Smooth muscle cell (in vitro differentiated cells): ENCODE measurements around the gene TM9SF3. TPM values are rescaled to one million over a fixed set of nuclear protein-coding genes. Genes with fewer than 3 reads are reported as not detected.

Experiments
- DNase-seq: peaks from one replicate; lab custom pipeline; 2025; ENCODE audit not compliant: unreplicated experiment; lab: John Stamatoyannopoulos, UW
- H2AFZ ChIP-seq: fragments of 200-600 bp; sonication (generic); 2 replicates; pipeline ENCODE4 v1.6.0; 2016; ENCODE audit warnings: antibody characterized with exemption, low read depth, mild to moderate bottlenecking
- H3F3A ChIP-seq: fragments of 200-600 bp; sonication (generic); 2 replicates; pipeline ENCODE4 v1.6.0; 2017; ENCODE audit warnings: antibody characterized with exemption, low read depth
- H3K27ac ChIP-seq: fragments of 200-600 bp; sonication (generic); 2 replicates; pipeline ENCODE4 v1.5.1; 2016; ENCODE audit warnings: low read depth, mild to moderate bottlenecking
- H3K27me3 ChIP-seq: fragments of 200-600 bp; sonication (generic); 2 replicates; pipeline ENCODE4 v1.6.1; 2016; ENCODE audit warnings: low read depth, mild to moderate bottlenecking
- H3K36me3 ChIP-seq: fragments of 200-600 bp; sonication (generic); 2 replicates; pipeline ENCODE4 v1.5.1; 2016; ENCODE audit warnings: low read depth
- H3K4me1 ChIP-seq: fragments of 200-600 bp; sonication (generic); 2 replicates; pipeline ENCODE4 v1.5.1; 2016; ENCODE audit warnings: low read depth
- H3K4me2 ChIP-seq: fragments of 200-600 bp; sonication (generic); 2 replicates; pipeline ENCODE4 v1.6.0; 2016; ENCODE audit warnings: mild to moderate bottlenecking
- H3K4me3 ChIP-seq: fragments of 200-600 bp; sonication (generic); 2 replicates; pipeline ENCODE4 v1.5.1; 2016; ENCODE audit warnings: mild to moderate bottlenecking
- H3K79me2 ChIP-seq: fragments of 200-600 bp; sonication (generic); 2 replicates; pipeline ENCODE4 v1.6.0; 2016; ENCODE audit warnings: low read depth, mild to moderate bottlenecking
- H3K9ac ChIP-seq: fragments of 200-600 bp; sonication (generic); 2 replicates; pipeline ENCODE4 v1.6.0; 2016; ENCODE audit warnings: low read depth
- H3K9me3 ChIP-seq: fragments of 200-600 bp; sonication (generic); replicated peaks from 2 replicates; pipeline ENCODE4 v1.5.1; 2016; ENCODE audit warnings: low read depth
- H4K20me1 ChIP-seq: fragments of 200-600 bp; sonication (generic); 2 replicates; pipeline ENCODE4 v1.6.0; 2016; ENCODE audit warnings: low read depth
- WGBS: methylation state at CpG from one replicate; pipeline ENCODE4 v1.1.7; 2016; ENCODE audit warnings: low lambda C conversion rate; 5-methylcytosine and 5-hydroxymethylcytosine counted together
- polyA plus RNA-seq: library from polyadenylated mRNA; unstranded; fragments of >200 nt; fragmentation: Nextera tagmentation; extraction: Ambion mirVana; gene quantifications from 2 replicates; pipeline ENCODE4 v1.2.1, GENCODE V29; 2016
- total RNA-seq: library from RNA; depleted of rRNA; stranded (reverse); fragments of >200 nt; gene quantifications from 2 replicates; pipeline ENCODE4 v1.2.3, GENCODE V29; 2014
- TF ChIP-seq, protein P1 (sequence below): fragments of 200-600 bp; sonication (generic); IDR thresholded peaks from 2 replicates; pipeline ENCODE4 v1.5.1; 2017; ENCODE audit warnings: borderline replicate concordance, mild to moderate bottlenecking, antibody characterized with exemption; ENCODE audit not compliant: insufficient read depth, poor library complexity, severe bottlenecking

Gene TM9SF3
- total and polyA plus RNA-seq, 2 experiments from 2014 or later, result 126 to 138 TPM

GRCh38 chr10:96584035-96584434 lies 2.8 kb downstream of the TM9SF3 start:
- no peaks in the 10 kb centered on the region for H3K36me3 ChIP-seq
- TF ChIP-seq, protein P1, sequence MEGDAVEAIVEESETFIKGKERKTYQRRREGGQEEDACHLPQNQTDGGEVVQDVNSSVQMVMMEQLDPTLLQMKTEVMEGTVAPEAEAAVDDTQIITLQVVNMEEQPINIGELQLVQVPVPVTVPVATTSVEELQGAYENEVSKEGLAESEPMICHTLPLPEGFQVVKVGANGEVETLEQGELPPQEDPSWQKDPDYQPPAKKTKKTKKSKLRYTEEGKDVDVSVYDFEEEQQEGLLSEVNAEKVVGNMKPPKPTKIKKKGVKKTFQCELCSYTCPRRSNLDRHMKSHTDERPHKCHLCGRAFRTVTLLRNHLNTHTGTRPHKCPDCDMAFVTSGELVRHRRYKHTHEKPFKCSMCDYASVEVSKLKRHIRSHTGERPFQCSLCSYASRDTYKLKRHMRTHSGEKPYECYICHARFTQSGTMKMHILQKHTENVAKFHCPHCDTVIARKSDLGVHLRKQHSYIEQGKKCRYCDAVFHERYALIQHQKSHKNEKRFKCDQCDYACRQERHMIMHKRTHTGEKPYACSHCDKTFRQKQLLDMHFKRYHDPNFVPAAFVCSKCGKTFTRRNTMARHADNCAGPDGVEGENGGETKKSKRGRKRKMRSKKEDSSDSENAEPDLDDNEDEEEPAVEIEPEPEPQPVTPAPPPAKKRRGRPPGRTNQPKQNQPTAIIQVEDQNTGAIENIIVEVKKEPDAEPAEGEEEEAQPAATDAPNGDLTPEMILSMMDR, result no peak
- no peaks in the 10 kb centered on the region for H3K9me3 ChIP-seq
- H4K20me1 ChIP-seq, result peaks cover 73% of the 10 kb centered on the region
- peak overlapping the region; percentile 93 for H3K4me2 ChIP-seq
- peaks cover 33% of the 10 kb centered on the region for H3K4me1 ChIP-seq
- H3K27ac ChIP-seq, result peak overlapping the region; percentile 25
- no peak for DNase-seq
- H3K4me3 ChIP-seq, result peak overlapping the region; percentile 93
- no peak overlapping the region for H3K9ac ChIP-seq
- H2AFZ ChIP-seq, result no peak overlapping the region
- peaks cover 80% of the 10 kb centered on the region for H3K79me2 ChIP-seq
- no peaks in the 10 kb centered on the region for H3K27me3 ChIP-seq
- 98% methylated on average over 1 of the region's 1 CpG for WGBS
- H3F3A ChIP-seq, result peaks cover 10% of the 10 kb centered on the region

- Histone ChIP-seq H4K20me1 (peaks cover 100% of the 10 kb centered on the region), H3K27ac (peak overlapping the region; percentile 69), H3K4me3 (no peak overlapping the region), H3K9ac (no peak overlapping the region), H3K36me3 (peaks cover 11% of the 10 kb centered on the region), H3F3A (peaks cover 2% of the 10 kb centered on the region), H3K9me3 (no peaks in the 10 kb centered on the region), H3K4me2 (peak overlapping the region; percentile 73), H2AFZ (no peak overlapping the region), H3K27me3 (no peaks in the 10 kb centered on the region), H3K4me1 (peaks cover 24% of the 10 kb centered on the region), H3K79me2 (peaks cover 94% of the 10 kb centered on the region)
- 92% methylated on average over 2 of the region's 2 CpGs for WGBS
- no peak for DNase-seq
- TF ChIP-seq, protein P1, result no peak
Measured at GRCh38 chr10:96579133-96579532, 7.7 kb downstream of the TM9SF3 start.

DNA sequence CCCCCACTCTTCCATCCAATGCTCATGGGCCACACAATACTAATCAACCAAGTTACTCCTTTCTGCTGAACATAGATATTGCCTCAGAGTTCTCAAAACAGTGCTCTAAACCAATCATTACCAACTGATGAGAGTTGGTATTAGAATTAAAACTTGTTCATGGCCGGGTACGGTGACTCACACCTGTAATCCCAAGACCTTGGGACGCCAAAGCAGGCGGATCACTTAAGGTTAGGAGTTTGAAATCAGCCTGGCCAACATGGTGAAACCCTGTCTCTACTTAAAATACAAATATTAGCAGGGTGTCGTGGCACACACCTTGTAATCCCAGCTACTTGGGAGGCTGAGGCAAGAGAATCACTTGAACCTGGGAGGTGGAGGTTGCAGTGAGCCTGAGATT lies 8.2 kb downstream of the TM9SF3 start:
- Histone ChIP-seq H2AFZ (no peak overlapping the region), H3K79me2 (peaks cover 94% of the 10 kb centered on the region), H3K27ac (peak overlapping the region; percentile 69), H3F3A (peaks cover 2% of the 10 kb centered on the region), H3K4me1 (peaks cover 24% of the 10 kb centered on the region), H3K9me3 (no peaks in the 10 kb centered on the region), H3K36me3 (peaks cover 11% of the 10 kb centered on the region), H3K4me2 (no peak overlapping the region), H3K9ac (no peak overlapping the region), H3K27me3 (no peaks in the 10 kb centered on the region), H4K20me1 (peaks cover 100% of the 10 kb centered on the region), H3K4me3 (no peak overlapping the region)
- TF ChIP-seq, protein P1, result no peak
- 81% methylated on average over 5 of the region's 5 CpGs for WGBS
- no peak for DNase-seq

GRCh38 chr10:96578022-96578421 lies 8.8 kb downstream of the TM9SF3 start:
- Histone ChIP-seq H3K4me2 (no peak overlapping the region), H3K79me2 (peaks cover 94% of the 10 kb centered on the region), H3K27ac (peak overlapping the region; percentile 8), H3K4me3 (no peak overlapping the region), H4K20me1 (peaks cover 100% of the 10 kb centered on the region), H3K9me3 (no peaks in the 10 kb centered on the region), H3K27me3 (no peaks in the 10 kb centered on the region), H3F3A (peaks cover 2% of the 10 kb centered on the region), H3K36me3 (peaks cover 11% of the 10 kb centered on the region), H3K4me1 (peaks cover 24% of the 10 kb centered on the region), H2AFZ (no peak overlapping the region), H3K9ac (no peak overlapping the region)
- WGBS, result 96% methylated on average over 4 of the region's 4 CpGs
- DNase-seq, result no peak
- TF ChIP-seq, protein P1, result no peak
